ENCODE data around the gene JPH3. TPM values are rescaled to one million over a fixed set of nuclear protein-coding genes. Genes with fewer than 3 reads are reported as not detected.

Gene JPH3
- not detected for polyA plus RNA-seq

- H3K27me3 Mint-ChIP-seq, result peaks cover 63% of the 10 kb centered on the region
- H3K4me1 Mint-ChIP-seq, result peaks cover 0 to 9% (median 0%) of the 10 kb centered on the region in 3 donors
- H3K36me3 Mint-ChIP-seq, result no peaks in the 10 kb centered on the region
- peaks cover 0 to 1% (median under 1%) of the 10 kb centered on the region in 3 donors for H3K9me3 Mint-ChIP-seq
- peak within 1 kb of the TSS in 3 of 4 donors; percentile 66 to 92 (median 80) for H3K4me3 Mint-ChIP-seq
- H3K27ac Mint-ChIP-seq, result no peak within 1 kb of the TSS
Measured at GRCh38 chr16:87602001-87602775, at the start of gene JPH3. JPH3 (plus strand) TSS chr16:87602508; CDS start chr16:87603147, 639 bp downstream.

GRCh38 chr16:87552772-87553573 lies 49.3 kb upstream of the JPH3 start:
- no peak overlapping the region for H3K27ac Mint-ChIP-seq

GRCh38 chr16:87554754-87555427 lies 47.4 kb upstream of the JPH3 start:
- peaks cover 0 to 2% (median 0%) of the 10 kb centered on the region in 3 donors for H3K4me1 Mint-ChIP-seq
- H3K27me3 Mint-ChIP-seq, result peaks cover 2% of the 10 kb centered on the region

More at GRCh38 chr16:87552772-87553573, 49.3 kb upstream of the JPH3 start:
- Mint-ChIP-seq H3K4me1 (peaks cover 0 to 6% (median 0%) of the 10 kb centered on the region in 3 donors), H3K27me3 (peaks cover 5% of the 10 kb centered on the region), H3K36me3 (no peaks in the 10 kb centered on the region), H3K9me3 (peaks cover 0 to 1% (median 0%) of the 10 kb centered on the region in 3 donors), H3K4me3 (peak overlapping the region in 1 of 4 donors; percentile 52)

GRCh38 chr16:87555647-87556046 lies 46.7 kb upstream of the JPH3 start:
- no peaks in the 10 kb centered on the region for H3K27me3 Mint-ChIP-seq
- H3K9me3 Mint-ChIP-seq, result peaks cover 0 to 1% (median 0%) of the 10 kb centered on the region in 3 donors
- H3K4me1 Mint-ChIP-seq, result no peaks in the 10 kb centered on the region
- H3K27ac Mint-ChIP-seq, result no peak overlapping the region
- no peak overlapping the region for H3K4me3 Mint-ChIP-seq
- H3K36me3 Mint-ChIP-seq, result peaks cover 3% of the 10 kb centered on the region

More at GRCh38 chr16:87554754-87555427, 47.4 kb upstream of the JPH3 start:
- Mint-ChIP-seq H3K27ac (no peak overlapping the region), H3K9me3 (peaks cover 0 to 1% (median 0%) of the 10 kb centered on the region in 3 donors), H3K4me3 (no peak overlapping the region), H3K36me3 (peaks cover 2% of the 10 kb centered on the region)

DNA sequence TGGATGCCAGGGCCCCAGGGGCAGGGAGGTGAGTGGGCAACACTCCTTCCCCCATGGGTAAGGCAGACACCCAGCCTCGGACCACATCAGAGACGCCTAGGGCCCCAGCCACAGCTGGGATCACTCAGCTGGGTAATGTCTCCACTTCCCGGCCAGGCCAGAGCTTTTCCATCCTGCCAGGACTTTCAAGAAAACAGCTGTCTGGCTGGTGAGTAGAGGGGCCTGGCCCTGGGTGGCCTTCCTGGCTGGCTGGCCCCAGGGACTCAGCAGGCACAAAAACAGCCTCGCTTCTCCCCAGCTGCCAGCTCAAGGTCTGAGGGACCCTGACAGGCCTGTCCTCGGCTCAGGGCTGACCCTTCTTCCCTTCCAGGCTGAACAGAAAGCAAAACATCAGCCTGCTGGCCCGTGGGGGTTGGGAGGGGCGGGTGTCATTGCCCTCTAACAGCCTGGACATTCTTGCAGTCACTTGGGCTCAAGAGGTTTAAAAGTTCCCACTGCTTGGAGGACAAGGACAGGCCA lies 45.3 kb upstream of the JPH3 start:
- Mint-ChIP-seq H3K4me1 (no peaks in the 10 kb centered on the region), H3K36me3 (peaks cover 3% of the 10 kb centered on the region), H3K9me3 (no peaks in the 10 kb centered on the region), H3K4me3 (no peak overlapping the region), H3K27me3 (no peaks in the 10 kb centered on the region), H3K27ac (no peak overlapping the region)

DNA sequence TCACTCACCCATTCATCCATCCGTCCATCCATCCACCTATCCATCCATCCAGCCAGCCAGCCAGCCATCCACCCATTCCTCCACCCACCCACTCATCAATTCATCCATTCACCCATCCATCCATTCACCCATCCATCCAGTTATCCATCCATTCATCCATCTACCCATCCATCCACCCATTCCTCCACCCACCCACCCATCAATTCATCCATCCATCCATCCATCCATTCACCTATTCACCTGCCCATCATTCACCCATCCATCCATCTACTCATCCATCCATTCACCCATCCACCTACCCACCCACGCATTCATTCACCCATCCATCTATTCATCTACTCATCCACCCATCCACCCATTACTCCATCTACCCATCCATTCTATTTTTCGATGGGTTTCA lies 43.6 kb upstream of the JPH3 start:
- Mint-ChIP-seq H3K4me1 (no peaks in the 10 kb centered on the region), H3K27ac (no peak overlapping the region), H3K4me3 (no peak overlapping the region), H3K36me3 (peaks cover 5% of the 10 kb centered on the region), H3K27me3 (no peaks in the 10 kb centered on the region), H3K9me3 (peaks cover under 1 to 2% (median 1%) of the 10 kb centered on the region in 3 donors)

DNA sequence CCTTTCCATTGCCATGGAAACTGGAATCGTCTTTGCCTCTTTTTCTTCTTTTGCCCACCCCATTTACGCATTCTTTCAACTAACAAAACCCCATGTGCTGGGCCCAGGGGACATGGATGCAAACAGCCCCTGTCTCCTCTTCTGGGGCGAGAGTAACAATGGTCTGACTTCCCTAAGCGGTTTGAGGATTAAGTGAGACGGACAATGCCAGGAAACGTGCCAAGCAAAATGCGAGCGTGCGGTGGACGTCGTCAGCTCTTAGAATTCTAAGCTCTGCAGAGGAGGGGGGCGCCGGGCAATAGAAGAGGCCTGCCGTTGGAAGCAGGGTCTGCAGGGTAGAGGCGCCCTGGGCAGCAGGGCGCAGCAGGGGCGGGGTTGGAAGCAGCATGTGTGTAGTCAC lies 42.4 kb upstream of the JPH3 start:
- Mint-ChIP-seq H3K27me3 (no peaks in the 10 kb centered on the region), H3K36me3 (peaks cover 6% of the 10 kb centered on the region), H3K4me1 (no peaks in the 10 kb centered on the region), H3K9me3 (peaks cover 2 to 8% (median 4%) of the 10 kb centered on the region in 3 donors), H3K4me3 (no peak overlapping the region), H3K27ac (no peak overlapping the region)

DNA sequence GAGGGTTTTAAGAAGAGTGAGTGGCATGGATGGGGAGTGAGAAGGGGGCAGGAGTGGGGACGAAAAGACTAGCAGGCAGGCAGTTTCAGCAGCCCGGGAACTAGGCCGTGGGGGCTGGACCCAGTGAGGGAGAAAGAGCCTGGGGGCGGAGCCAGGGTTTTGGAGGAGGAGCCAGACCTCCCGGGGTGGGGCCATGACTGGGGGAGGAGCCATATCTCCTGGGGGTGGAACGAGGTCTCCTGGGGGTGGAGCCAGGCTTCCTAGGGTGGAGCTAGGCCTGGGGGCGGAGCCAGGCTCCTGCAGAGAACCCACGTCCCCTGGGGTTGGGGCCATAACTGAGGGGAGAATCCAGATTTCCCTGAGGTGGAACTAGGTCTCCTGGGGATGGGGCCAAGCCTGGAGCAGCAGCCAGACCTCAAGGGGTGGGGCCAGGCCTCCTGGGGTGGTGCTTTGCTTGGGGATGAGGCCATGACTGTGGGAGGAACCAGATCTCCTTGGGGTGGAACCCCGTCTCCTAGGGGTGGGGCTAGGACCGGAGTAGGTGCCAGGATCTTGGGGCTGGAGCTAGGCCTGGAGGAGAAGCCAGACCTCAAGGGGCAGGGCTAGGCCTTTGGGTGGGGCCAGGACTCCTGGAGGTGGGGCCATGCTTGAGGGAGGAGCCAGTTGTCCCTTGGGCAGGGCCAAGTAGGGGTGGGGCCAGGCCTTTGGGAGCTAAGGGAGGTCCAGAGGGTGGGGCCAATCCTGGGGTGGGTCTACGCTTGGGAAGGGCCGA lies 41.7 kb upstream of the JPH3 start:
- Mint-ChIP-seq H3K36me3 (peaks cover 6% of the 10 kb centered on the region), H3K4me1 (no peaks in the 10 kb centered on the region), H3K27me3 (no peaks in the 10 kb centered on the region), H3K27ac (no peak overlapping the region), H3K9me3 (peaks cover 2 to 8% (median 4%) of the 10 kb centered on the region in 3 donors), H3K4me3 (no peak overlapping the region)

- Mint-ChIP-seq H3K4me1 (no peaks in the 10 kb centered on the region), H3K27me3 (no peaks in the 10 kb centered on the region), H3K4me3 (no peak overlapping the region), H3K27ac (no peak overlapping the region), H3K9me3 (peaks cover 2 to 8% (median 4%) of the 10 kb centered on the region in 3 donors), H3K36me3 (peaks cover 6% of the 10 kb centered on the region)
Measured at GRCh38 chr16:87561200-87562105, 40.9 kb upstream of the JPH3 start.

GRCh38 chr16:87562201-87562600 lies 40.1 kb upstream of the JPH3 start:
- H3K4me1 Mint-ChIP-seq, result no peaks in the 10 kb centered on the region
- H3K4me3 Mint-ChIP-seq, result no peak overlapping the region
- H3K9me3 Mint-ChIP-seq, result peaks cover 2 to 8% (median 4%) of the 10 kb centered on the region in 3 donors
- no peak overlapping the region for H3K27ac Mint-ChIP-seq
- H3K27me3 Mint-ChIP-seq, result no peaks in the 10 kb centered on the region
- peaks cover 6% of the 10 kb centered on the region for H3K36me3 Mint-ChIP-seq

GRCh38 chr16:87563022-87563421 lies 39.3 kb upstream of the JPH3 start:
- H3K36me3 Mint-ChIP-seq, result peaks cover 6% of the 10 kb centered on the region

GRCh38 chr16:87563714-87564523 lies 38.4 kb upstream of the JPH3 start:
- Mint-ChIP-seq H3K9me3 (peaks cover 2 to 8% (median 4%) of the 10 kb centered on the region in 3 donors), H3K27ac (peak overlapping the region in 1 of 3 donors; percentile 16), H3K27me3 (no peaks in the 10 kb centered on the region), H3K4me3 (peak overlapping the region in 1 of 4 donors; percentile 65), H3K36me3 (peaks cover 6% of the 10 kb centered on the region), H3K4me1 (no peaks in the 10 kb centered on the region)

More at GRCh38 chr16:87563022-87563421, 39.3 kb upstream of the JPH3 start:
- H3K4me1 Mint-ChIP-seq, result no peaks in the 10 kb centered on the region
- no peak overlapping the region for H3K4me3 Mint-ChIP-seq
- H3K9me3 Mint-ChIP-seq, result peaks cover 2 to 8% (median 4%) of the 10 kb centered on the region in 3 donors
- H3K27ac Mint-ChIP-seq, result no peak overlapping the region
- no peaks in the 10 kb centered on the region for H3K27me3 Mint-ChIP-seq

DNA sequence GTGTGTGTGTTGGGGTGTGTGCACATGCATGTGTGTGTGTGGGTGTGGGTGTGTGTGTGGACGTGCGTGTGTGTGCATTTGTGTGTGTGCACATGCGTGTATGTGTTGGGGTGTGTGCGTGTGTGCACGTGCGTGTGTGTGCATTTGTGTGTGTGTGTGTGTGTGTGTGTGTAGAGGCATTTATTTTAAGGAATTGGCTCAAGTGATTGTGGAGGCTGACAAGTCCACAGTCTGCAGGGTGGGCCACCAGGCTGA lies 37.9 kb upstream of the JPH3 start:
- Mint-ChIP-seq H3K4me3 (no peak overlapping the region), H3K36me3 (peaks cover 6% of the 10 kb centered on the region), H3K27me3 (no peaks in the 10 kb centered on the region), H3K4me1 (no peaks in the 10 kb centered on the region), H3K27ac (no peak overlapping the region), H3K9me3 (peaks cover 4 to 10% (median 7%) of the 10 kb centered on the region in 3 donors)

Measured in IgD-negative memory B cell (primary cell).